SK-N-SH treated with all-trans-retinoic acid at 6 μM for 48 hours (cell line): ENCODE data around the gene KCNB1.

Source experiments
- ATAC-seq: fragments of 200-7000 bp; cut with Tn5 transposase; 3 replicates; pipeline ENCODE4 v1.9.1; 2020; ENCODE audit warnings: mild to moderate bottlenecking, moderate library complexity
- ARNTL ChIP-seq: fragments of 450-650 bp; formaldehyde crosslinking; IDR thresholded peaks from 2 replicates; pipeline ENCODE4 v1.5.0; 2020; ENCODE audit warnings: low read depth, mild to moderate bottlenecking, moderate library complexity, borderline replicate concordance
- BACH2 ChIP-seq: fragments of 250-450 bp; sonication (Bioruptor Pico); IDR thresholded peaks from 2 replicates; pipeline ENCODE4 v1.9.0; 2021; ENCODE audit warnings: mild to moderate bottlenecking, borderline replicate concordance
- CSDC2 ChIP-seq: fragments of 250-450 bp; sonication (Bioruptor Pico); IDR thresholded peaks from 2 replicates; pipeline ENCODE4 v1.5.0; 2020; ENCODE audit warnings: mild to moderate bottlenecking, moderate library complexity
- ESRRG ChIP-seq: fragments of 250-450 bp; sonication (Bioruptor Pico); IDR thresholded peaks from 2 replicates; pipeline ENCODE4 v1.6.1; 2021; ENCODE audit warnings: mild to moderate bottlenecking
- GLIS3 ChIP-seq: fragments of 250-450 bp; sonication (Bioruptor Pico); IDR thresholded peaks from 2 replicates; pipeline ENCODE4 v1.5.0; 2020; ENCODE audit warnings: mild to moderate bottlenecking, moderate library complexity
- ISL1 ChIP-seq: fragments of 250-450 bp; sonication (Bioruptor Pico); IDR thresholded peaks from 2 replicates; pipeline ENCODE4 v2.1.2; 2022; ENCODE audit warnings: mild to moderate bottlenecking, moderate library complexity
- PPARA ChIP-seq: fragments of 250-450 bp; sonication (Bioruptor Pico); IDR thresholded peaks from 2 replicates; pipeline ENCODE4 v1.5.0; 2020; ENCODE audit warnings: mild to moderate bottlenecking, borderline replicate concordance
- RARB ChIP-seq: fragments of 250-450 bp; sonication (Bioruptor Pico); IDR thresholded peaks from 2 replicates; pipeline ENCODE4 v1.8.0; 2021; ENCODE audit warnings: mild to moderate bottlenecking, moderate library complexity
- SNAI2 ChIP-seq: fragments of 250-450 bp; sonication (Bioruptor Pico); IDR thresholded peaks from 2 replicates; pipeline ENCODE4 v1.5.0; 2020; ENCODE audit warnings: mild to moderate bottlenecking, moderate library complexity
- TCF4 ChIP-seq: fragments of 250-450 bp; sonication (Bioruptor Pico); IDR thresholded peaks from 2 replicates; pipeline ENCODE4 v1.8.0; 2021; ENCODE audit warnings: mild to moderate bottlenecking, moderate library complexity, borderline replicate concordance
- TOX ChIP-seq: fragments of 250-450 bp; sonication (Bioruptor Pico); IDR thresholded peaks from 2 replicates; pipeline ENCODE4 v1.8.0; 2021; ENCODE audit warnings: mild to moderate bottlenecking, moderate library complexity, borderline replicate concordance
- ZC3H10 ChIP-seq: fragments of 250-450 bp; sonication (Bioruptor Pico); IDR thresholded peaks from 2 replicates; pipeline ENCODE4 v1.5.1; 2021; ENCODE audit warnings: mild to moderate bottlenecking, moderate library complexity
- ZFP3 ChIP-seq: fragments of 250-450 bp; sonication (Bioruptor Pico); IDR thresholded peaks from 2 replicates; pipeline ENCODE4 v1.5.0; 2020; ENCODE audit warnings: mild to moderate bottlenecking, moderate library complexity
- ZFP30 ChIP-seq: fragments of 450-650 bp; formaldehyde crosslinking; IDR thresholded peaks from 2 replicates; pipeline ENCODE4 v1.5.0; 2022; ENCODE audit warnings: mild to moderate bottlenecking, moderate library complexity
- ZNF565 ChIP-seq: fragments of 450-650 bp; formaldehyde crosslinking; conservative IDR thresholded peaks from 2 replicates; pipeline ENCODE4 v1.5.0; 2020; ENCODE audit warnings: low read depth, mild to moderate bottlenecking, moderate library complexity
- ZNF8 ChIP-seq: fragments of 450-650 bp; formaldehyde crosslinking; IDR thresholded peaks from 2 replicates; pipeline ENCODE4 v1.5.0; 2020; ENCODE audit warnings: mild to moderate bottlenecking, moderate library complexity
- TF ChIP-seq, protein P1 (sequence below): fragments of 250-450 bp; sonication (Bioruptor Pico); IDR thresholded peaks from 2 replicates; pipeline ENCODE4 v1.5.1; 2021; ENCODE audit warnings: mild to moderate bottlenecking, moderate library complexity
- TF ChIP-seq, protein P2 (sequence below): fragments of 250-450 bp; sonication (Bioruptor Pico); IDR thresholded peaks from 2 replicates; pipeline ENCODE4 v1.5.1; 2020; ENCODE audit warnings: low read depth, mild to moderate bottlenecking, moderate library complexity
- TF ChIP-seq, protein P3 (sequence below): fragments of 250-450 bp; sonication (Bioruptor Pico); IDR thresholded peaks from 2 replicates; pipeline ENCODE4 v1.8.0; 2020; ENCODE audit warnings: mild to moderate bottlenecking, moderate library complexity, borderline replicate concordance
- TF ChIP-seq, protein P4 (sequence below): fragments of 250-450 bp; sonication (Bioruptor Pico); IDR thresholded peaks from 2 replicates; pipeline ENCODE4 v1.5.0; 2020; ENCODE audit warnings: mild to moderate bottlenecking, moderate library complexity
- TF ChIP-seq, protein P5 (sequence below): fragments of 250-450 bp; sonication (Bioruptor Pico); IDR thresholded peaks from 2 replicates; pipeline ENCODE4 v1.8.0; 2021; ENCODE audit warnings: low read depth, mild to moderate bottlenecking, moderate library complexity, borderline replicate concordance

KCNB1 gene

DNA sequence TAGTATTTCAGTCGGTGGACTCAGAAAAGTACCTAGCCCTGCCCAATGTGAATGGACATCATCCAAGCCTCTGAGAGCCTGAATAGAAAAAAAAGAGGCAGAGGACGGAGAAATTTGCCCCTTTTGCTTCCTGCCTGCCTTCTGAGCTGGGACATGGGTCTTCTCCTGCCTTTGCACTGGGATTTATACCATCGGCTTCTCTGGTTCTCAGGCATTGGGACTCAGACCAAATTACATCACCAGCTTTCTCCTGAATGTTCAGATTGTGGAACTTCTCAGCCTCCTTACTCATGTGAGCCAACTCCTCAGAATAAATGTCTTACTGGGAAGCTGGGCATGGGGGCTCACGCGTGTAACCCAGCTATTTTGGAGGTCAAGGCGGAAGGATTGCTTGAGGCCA lies 19.8 kb downstream of the KCNB1 start:
- no peak for ATAC-seq
- TF ChIP-seq TOX (CRISPR knock-in tag) (no peak), ZNF565 (CRISPR knock-in tag) (no peak)
- TF ChIP-seq, all 23 proteins: peak for 0

DNA sequence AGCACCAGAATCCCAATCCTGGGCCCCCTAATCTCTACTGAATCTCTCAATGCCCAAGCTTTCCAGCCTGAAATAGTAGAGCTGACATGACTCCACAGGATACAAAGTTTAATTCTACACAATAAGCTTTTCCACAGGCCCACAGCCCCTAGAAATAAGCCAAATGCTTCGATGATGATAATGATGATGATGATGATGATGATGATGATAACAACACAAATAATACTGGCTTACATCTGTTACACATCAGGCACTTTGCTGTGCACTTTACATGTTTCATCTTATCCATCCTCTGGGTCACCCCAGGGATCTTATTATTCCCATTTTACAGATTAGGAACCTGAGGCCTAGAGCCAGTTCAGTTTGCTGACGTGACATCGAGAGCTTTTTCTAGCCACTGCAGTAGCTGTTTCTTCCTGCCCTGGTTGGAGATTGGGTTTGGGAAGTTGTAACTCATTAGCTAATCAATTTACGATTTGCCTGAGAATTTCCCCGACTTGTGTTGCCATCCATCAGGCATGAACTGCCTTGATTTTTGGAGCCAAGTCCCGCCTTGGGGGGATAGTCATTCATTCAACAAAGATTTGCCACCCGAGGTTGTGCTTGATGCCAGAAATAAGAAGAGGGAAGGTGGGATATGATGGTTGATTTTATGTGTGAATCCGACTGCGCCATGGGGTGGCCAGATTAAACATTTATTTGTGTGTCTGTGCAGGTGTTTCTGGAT lies 20.4 kb downstream of the KCNB1 start:
- no peak for ATAC-seq
- TF ChIP-seq PPARA (no peak), SNAI2 (CRISPR knock-in tag) (no peak), BACH2 (no peak)

DNA sequence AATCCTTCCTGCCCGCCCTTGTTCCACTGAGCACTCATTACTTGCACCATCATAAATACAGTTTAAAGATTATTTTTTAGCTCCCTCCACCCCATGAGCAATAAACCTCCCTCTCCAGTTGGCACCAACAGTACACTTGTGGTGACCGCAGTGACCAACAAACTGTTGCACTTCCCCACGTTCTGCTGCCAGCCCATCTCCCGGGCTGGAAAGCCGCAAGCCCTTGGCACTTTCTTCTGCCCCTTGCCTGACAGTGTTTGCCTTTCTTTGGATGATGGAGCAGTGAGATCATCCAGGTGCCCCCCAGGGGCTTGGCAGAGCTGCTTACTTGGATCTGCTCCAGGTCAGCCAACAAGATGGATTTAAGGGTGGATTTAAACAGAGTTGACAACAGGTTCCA lies 21.6 kb downstream of the KCNB1 start:
- no peak for TF ChIP-seq ZFP30 (CRISPR knock-in tag)
- TF ChIP-seq RARB (CRISPR knock-in tag), result no peak
- TF ChIP-seq TCF4, result no peak
- no peak for TF ChIP-seq ISL1 (CRISPR knock-in tag)
- TF ChIP-seq ZNF8 (CRISPR knock-in tag), result no peak
- TF ChIP-seq GLIS3 (CRISPR knock-in tag), result no peak
- TF ChIP-seq, protein P1, sequence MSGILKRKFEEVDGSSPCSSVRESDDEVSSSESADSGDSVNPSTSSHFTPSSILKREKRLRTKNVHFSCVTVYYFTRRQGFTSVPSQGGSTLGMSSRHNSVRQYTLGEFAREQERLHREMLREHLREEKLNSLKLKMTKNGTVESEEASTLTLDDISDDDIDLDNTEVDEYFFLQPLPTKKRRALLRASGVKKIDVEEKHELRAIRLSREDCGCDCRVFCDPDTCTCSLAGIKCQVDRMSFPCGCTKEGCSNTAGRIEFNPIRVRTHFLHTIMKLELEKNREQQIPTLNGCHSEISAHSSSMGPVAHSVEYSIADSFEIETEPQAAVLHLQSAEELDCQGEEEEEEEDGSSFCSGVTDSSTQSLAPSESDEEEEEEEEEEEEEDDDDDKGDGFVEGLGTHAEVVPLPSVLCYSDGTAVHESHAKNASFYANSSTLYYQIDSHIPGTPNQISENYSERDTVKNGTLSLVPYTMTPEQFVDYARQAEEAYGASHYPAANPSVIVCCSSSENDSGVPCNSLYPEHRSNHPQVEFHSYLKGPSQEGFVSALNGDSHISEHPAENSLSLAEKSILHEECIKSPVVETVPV (CRISPR knock-in tag), result no peak
- TF ChIP-seq BACH2, result no peak
- TF ChIP-seq ESRRG (CRISPR knock-in tag), result no peak
- no peak for TF ChIP-seq PPARA
- no peak for TF ChIP-seq ZFP3 (CRISPR knock-in tag)
- TF ChIP-seq, protein P2, sequence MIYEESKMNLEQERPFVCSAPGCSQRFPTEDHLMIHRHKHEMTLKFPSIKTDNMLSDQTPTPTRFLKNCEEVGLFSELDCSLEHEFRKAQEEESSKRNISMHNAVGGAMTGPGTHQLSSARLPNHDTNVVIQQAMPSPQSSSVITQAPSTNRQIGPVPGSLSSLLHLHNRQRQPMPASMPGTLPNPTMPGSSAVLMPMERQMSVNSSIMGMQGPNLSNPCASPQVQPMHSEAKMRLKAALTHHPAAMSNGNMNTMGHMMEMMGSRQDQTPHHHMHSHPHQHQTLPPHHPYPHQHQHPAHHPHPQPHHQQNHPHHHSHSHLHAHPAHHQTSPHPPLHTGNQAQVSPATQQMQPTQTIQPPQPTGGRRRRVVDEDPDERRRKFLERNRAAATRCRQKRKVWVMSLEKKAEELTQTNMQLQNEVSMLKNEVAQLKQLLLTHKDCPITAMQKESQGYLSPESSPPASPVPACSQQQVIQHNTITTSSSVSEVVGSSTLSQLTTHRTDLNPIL, result no peak
- TF ChIP-seq, protein P3, sequence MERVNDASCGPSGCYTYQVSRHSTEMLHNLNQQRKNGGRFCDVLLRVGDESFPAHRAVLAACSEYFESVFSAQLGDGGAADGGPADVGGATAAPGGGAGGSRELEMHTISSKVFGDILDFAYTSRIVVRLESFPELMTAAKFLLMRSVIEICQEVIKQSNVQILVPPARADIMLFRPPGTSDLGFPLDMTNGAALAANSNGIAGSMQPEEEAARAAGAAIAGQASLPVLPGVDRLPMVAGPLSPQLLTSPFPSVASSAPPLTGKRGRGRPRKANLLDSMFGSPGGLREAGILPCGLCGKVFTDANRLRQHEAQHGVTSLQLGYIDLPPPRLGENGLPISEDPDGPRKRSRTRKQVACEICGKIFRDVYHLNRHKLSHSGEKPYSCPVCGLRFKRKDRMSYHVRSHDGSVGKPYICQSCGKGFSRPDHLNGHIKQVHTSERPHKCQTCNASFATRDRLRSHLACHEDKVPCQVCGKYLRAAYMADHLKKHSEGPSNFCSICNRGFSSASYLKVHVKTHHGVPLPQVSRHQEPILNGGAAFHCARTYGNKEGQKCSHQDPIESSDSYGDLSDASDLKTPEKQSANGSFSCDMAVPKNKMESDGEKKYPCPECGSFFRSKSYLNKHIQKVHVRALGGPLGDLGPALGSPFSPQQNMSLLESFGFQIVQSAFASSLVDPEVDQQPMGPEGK, result no peak
- TF ChIP-seq TOX (CRISPR knock-in tag), result no peak
- TF ChIP-seq ARNTL (CRISPR knock-in tag), result no peak
- no peak for TF ChIP-seq ZNF565 (CRISPR knock-in tag)
- no peak for ATAC-seq

DNA sequence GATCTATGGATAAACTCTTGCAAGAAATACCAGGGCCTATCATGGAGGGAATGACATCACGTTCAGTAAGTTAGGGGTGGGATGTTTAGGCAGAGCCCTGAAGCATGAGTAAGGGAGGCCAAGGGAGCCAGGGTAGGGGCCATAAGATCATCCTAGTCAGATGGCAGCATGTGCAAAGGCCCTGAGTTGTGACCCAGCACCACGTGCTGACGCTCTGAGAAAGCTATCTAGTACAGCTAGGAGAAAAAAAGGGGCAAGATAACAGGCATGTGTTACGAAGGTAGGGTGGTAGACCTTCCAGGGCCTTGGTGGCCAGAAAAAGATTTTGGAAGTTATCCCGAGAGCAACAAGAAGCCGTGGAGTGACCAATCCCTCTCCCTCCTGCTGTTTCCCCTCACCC lies 22.3 kb downstream of the KCNB1 start:
- no peak for TF ChIP-seq ZC3H10
- TF ChIP-seq, protein P4, sequence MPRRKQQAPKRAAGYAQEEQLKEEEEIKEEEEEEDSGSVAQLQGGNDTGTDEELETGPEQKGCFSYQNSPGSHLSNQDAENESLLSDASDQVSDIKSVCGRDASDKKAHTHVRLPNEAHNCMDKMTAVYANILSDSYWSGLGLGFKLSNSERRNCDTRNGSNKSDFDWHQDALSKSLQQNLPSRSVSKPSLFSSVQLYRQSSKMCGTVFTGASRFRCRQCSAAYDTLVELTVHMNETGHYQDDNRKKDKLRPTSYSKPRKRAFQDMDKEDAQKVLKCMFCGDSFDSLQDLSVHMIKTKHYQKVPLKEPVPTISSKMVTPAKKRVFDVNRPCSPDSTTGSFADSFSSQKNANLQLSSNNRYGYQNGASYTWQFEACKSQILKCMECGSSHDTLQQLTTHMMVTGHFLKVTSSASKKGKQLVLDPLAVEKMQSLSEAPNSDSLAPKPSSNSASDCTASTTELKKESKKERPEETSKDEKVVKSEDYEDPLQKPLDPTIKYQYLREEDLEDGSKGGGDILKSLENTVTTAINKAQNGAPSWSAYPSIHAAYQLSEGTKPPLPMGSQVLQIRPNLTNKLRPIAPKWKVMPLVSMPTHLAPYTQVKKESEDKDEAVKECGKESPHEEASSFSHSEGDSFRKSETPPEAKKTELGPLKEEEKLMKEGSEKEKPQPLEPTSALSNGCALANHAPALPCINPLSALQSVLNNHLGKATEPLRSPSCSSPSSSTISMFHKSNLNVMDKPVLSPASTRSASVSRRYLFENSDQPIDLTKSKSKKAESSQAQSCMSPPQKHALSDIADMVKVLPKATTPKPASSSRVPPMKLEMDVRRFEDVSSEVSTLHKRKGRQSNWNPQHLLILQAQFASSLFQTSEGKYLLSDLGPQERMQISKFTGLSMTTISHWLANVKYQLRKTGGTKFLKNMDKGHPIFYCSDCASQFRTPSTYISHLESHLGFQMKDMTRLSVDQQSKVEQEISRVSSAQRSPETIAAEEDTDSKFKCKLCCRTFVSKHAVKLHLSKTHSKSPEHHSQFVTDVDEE (CRISPR knock-in tag), result no peak
- no peak for TF ChIP-seq BACH2
- TF ChIP-seq, protein P5, sequence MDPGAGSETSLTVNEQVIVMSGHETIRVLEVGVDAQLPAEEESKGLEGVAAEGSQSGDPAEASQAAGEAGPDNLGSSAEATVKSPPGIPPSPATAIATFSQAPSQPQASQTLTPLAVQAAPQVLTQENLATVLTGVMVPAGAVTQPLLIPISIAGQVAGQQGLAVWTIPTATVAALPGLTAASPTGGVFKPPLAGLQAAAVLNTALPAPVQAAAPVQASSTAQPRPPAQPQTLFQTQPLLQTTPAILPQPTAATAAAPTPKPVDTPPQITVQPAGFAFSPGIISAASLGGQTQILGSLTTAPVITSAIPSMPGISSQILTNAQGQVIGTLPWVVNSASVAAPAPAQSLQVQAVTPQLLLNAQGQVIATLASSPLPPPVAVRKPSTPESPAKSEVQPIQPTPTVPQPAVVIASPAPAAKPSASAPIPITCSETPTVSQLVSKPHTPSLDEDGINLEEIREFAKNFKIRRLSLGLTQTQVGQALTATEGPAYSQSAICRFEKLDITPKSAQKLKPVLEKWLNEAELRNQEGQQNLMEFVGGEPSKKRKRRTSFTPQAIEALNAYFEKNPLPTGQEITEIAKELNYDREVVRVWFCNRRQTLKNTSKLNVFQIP, result no peak
- no peak for TF ChIP-seq TCF4
- no peak for TF ChIP-seq ZNF565 (CRISPR knock-in tag)
- TF ChIP-seq ESRRG (CRISPR knock-in tag), result no peak
- no peak for TF ChIP-seq CSDC2 (CRISPR knock-in tag)
- TF ChIP-seq, protein P2, result no peak
- no peak for TF ChIP-seq RARB (CRISPR knock-in tag)
- no peak for TF ChIP-seq GLIS3 (CRISPR knock-in tag)
- no peak for TF ChIP-seq PPARA
- TF ChIP-seq SNAI2 (CRISPR knock-in tag), result no peak
- TF ChIP-seq, protein P1 (CRISPR knock-in tag), result no peak

More for the DNA sequence above, 22.3 kb downstream of the KCNB1 start:
- no peak for ATAC-seq
